ENCODE results near the gene RASAL2.
"Not testable (repeated sequence)": the region's sequence is repeated elsewhere in the genome, so short reads cannot be mapped to it uniquely, and the experiment has no call there.

RASAL2 gene

GRCh38 chr1:178165196-178165595 is 71.3 kb downstream of the RASAL2 start:
- DNase-seq: no peak
- no peak for ATAC-seq

- DNase-seq (no peak), ATAC-seq (no peak)
Measured at GRCh38 chr1:178166429-178167024, 72.6 kb downstream of the RASAL2 start.

- ATAC-seq (no peak), DNase-seq (no peak)
Measured at GRCh38 chr1:178168536-178168935, 74.6 kb downstream of the RASAL2 start.

- no peak for ATAC-seq
- DNase-seq: no peak
Measured at GRCh38 chr1:178169649-178170048, 75.7 kb downstream of the RASAL2 start.

GRCh38 chr1:178172939-178173338 is 79.0 kb downstream of the RASAL2 start:
- no peak for ATAC-seq
- no peak for DNase-seq

GRCh38 chr1:178174539-178174938 is 80.6 kb downstream of the RASAL2 start:
- ATAC-seq (no peak), DNase-seq (no peak)

GRCh38 chr1:178180405-178180804 is 86.5 kb downstream of the RASAL2 start:
- DNase-seq: no peak
- ATAC-seq: no peak

GRCh38 chr1:178183796-178184195 is 89.9 kb downstream of the RASAL2 start:
- DNase-seq (no peak), ATAC-seq (no peak)

GRCh38 chr1:178188306-178188705 is 94.4 kb downstream of the RASAL2 start:
- no peak for DNase-seq
- ATAC-seq: no peak

- no peak for DNase-seq
- no peak for ATAC-seq
Measured at GRCh38 chr1:178189814-178190213, 95.9 kb downstream of the RASAL2 start.

- ATAC-seq: no peak
- no peak for DNase-seq
Measured at GRCh38 chr1:178190881-178191280, 97.0 kb downstream of the RASAL2 start.

GRCh38 chr1:178192686-178193085 is 98.8 kb downstream of the RASAL2 start:
- ATAC-seq (no peak), DNase-seq (no peak)

GRCh38 chr1:178196631-178197030 is 102.7 kb downstream of the RASAL2 start:
- ATAC-seq (no peak), DNase-seq (no peak)

GRCh38 chr1:178202095-178202494 is 108.2 kb downstream of the RASAL2 start:
- DNase-seq, ATAC-seq: not testable (repeated sequence)

- not testable (repeated sequence) for ATAC-seq, DNase-seq
Measured at GRCh38 chr1:178202546-178202945, 108.6 kb downstream of the RASAL2 start.

GRCh38 chr1:178208269-178208856 is 114.5 kb downstream of the RASAL2 start:
- ATAC-seq, DNase-seq: not testable (repeated sequence)

GRCh38 chr1:178209935-178210334 is 116.0 kb downstream of the RASAL2 start:
- no peak for ATAC-seq
- no peak for DNase-seq

- ATAC-seq (no peak), DNase-seq (no peak)
Measured at GRCh38 chr1:178218550-178218949, 124.6 kb downstream of the RASAL2 start.

- ATAC-seq: no peak
- DNase-seq: no peak
Measured at GRCh38 chr1:178220094-178220493, 126.2 kb downstream of the RASAL2 start.

- ATAC-seq (no peak), DNase-seq (no peak)
Measured at GRCh38 chr1:178223289-178223688, 129.4 kb downstream of the RASAL2 start.

GRCh38 chr1:178224358-178224757 is 130.5 kb downstream of the RASAL2 start:
- no peak for DNase-seq
- ATAC-seq: no peak

- DNase-seq (no peak), ATAC-seq (no peak)
Measured at GRCh38 chr1:178230881-178231409, 137.0 kb downstream of the RASAL2 start.

- DNase-seq: no peak
- ATAC-seq: no peak
Measured at GRCh38 chr1:178232108-178232507, 138.2 kb downstream of the RASAL2 start.

- ATAC-seq: no peak
Measured at GRCh38 chr1:178232949-178233348, 139.0 kb downstream of the RASAL2 start.

More at GRCh38 chr1:178232949-178233348, 139.0 kb downstream of the RASAL2 start:
- DNase-seq: no peak
